Esophagus squamous epithelium (tissue), 4 donors: ENCODE results near the gene FNDC3A.

Experiments used
- CTCF ChIP-seq, 6 experiments: fragments of 450-650 bp in 4 of 6; fragments of 200-600 bp in 2 of 6; sonication (generic) in 2 of 6; IDR thresholded peaks; one replicate each; pipeline ENCODE4 v1.5.1; 2016 to 2019; ENCODE audit warnings: antibody characterized with exemption in 6 of 6, mild to moderate bottlenecking in 4 of 6, moderate library complexity in 4 of 6
- POLR2A ChIP-seq, 4 donors: fragments of 450-650 bp; IDR thresholded peaks; one replicate each; pipeline ENCODE4 v1.6.1; 2017; ENCODE audit warnings: antibody characterized with exemption in 4 of 4, mild to moderate bottlenecking in 4 of 4, moderate library complexity in 3 of 4

DNA sequence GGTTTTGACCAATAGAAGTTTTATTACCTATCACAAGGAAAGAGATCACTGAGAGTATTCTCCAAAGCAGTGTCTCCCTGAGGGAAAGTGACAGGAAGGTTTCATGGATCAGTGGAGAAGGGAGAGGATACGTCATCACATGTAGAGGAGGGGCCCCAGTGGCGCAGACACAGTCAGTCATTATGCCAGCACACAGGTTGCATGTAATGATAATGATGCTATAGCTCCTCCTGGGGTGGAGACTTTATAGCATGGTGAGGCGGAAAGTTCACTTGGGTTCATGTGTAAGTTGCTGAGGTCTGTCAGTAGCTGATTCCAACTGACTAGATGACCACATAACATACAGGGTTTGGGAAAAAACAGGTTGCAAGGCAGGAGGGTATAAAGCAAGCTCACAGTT, 88.8 kb downstream of the FNDC3A start:
- TF ChIP-seq CTCF (IDR thresholded peaks at IDR 0.05) (no peak), POLR2A (IDR thresholded peaks at IDR 0.05) (no peak)
